HAP-1 (cell line): ENCODE measurements around the gene FGGY.

Experiments
- DNase-seq, 2 experiments: peaks; one replicate each; pipeline ENCODE4 v3.0.0-alpha.2; 2016 to 2020; ENCODE audit warnings: low spot score in 2 of 2
- H3K27me3 ChIP-seq: fragments of 250-450 bp; sonication (Bioruptor Pico); 2 replicates; pipeline ENCODE4 v1.5.1; 2020; ENCODE audit warnings: low read depth, mild to moderate bottlenecking, moderate library complexity
- H3K36me3 ChIP-seq: fragments of 250-450 bp; sonication (Bioruptor Pico); replicated peaks from 2 replicates; pipeline ENCODE4 v1.5.1; 2020; ENCODE audit warnings: mild to moderate bottlenecking
- H3K4me1 ChIP-seq: fragments of 250-450 bp; sonication (Bioruptor Pico); 2 replicates; pipeline ENCODE4 v1.5.1; 2020; ENCODE audit warnings: mild to moderate bottlenecking
- H3K4me3 ChIP-seq: fragments of 250-450 bp; sonication (Bioruptor Pico); 2 replicates; pipeline ENCODE4 v1.5.1; 2020; ENCODE audit warnings: mild to moderate bottlenecking, moderate library complexity
- H3K9me3 ChIP-seq: fragments of 250-450 bp; sonication (Bioruptor Pico); 2 replicates; pipeline ENCODE4 v1.5.1; 2020; ENCODE audit warnings: mild to moderate bottlenecking, moderate library complexity
- in situ Hi-C: fragments of 300-500 bp; cut with MboI; formaldehyde crosslinking; loops from 3 replicates; pipeline ENCODE4 v1.14.3; 2020; ENCODE audit warnings: low sequenced_read_pairs, inconsistent platforms, mixed read lengths

FGGY gene

DNA sequence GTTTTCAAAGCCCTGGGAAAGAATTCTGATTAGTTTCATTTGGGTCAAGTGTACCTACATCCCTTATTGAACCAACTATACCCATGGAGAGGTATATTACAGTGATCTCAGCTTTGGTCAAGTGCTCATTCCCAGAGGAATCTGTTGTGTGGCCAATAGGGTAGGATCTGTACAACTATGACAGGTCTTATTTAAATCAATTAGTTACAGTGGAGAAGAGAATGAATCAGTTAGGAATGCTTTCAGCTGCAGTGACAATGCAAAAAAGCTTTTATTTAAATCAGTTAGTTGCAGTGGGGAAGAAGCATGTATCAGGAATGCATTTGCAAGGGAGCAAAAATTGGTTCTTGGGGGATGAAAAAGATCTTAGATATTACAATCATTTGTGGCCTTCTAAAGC is 119.0 kb downstream of the FGGY start:
- DNase-seq = no peak
- Histone ChIP-seq H3K27me3 (no peaks in the 10 kb centered on the region), H3K36me3 (no peaks in the 10 kb centered on the region), H3K4me1 (peaks cover 20% of the 10 kb centered on the region), H3K4me3 (no peak overlapping the region), H3K9me3 (no peaks in the 10 kb centered on the region)
- in situ Hi-C loops = no loop called here

DNA sequence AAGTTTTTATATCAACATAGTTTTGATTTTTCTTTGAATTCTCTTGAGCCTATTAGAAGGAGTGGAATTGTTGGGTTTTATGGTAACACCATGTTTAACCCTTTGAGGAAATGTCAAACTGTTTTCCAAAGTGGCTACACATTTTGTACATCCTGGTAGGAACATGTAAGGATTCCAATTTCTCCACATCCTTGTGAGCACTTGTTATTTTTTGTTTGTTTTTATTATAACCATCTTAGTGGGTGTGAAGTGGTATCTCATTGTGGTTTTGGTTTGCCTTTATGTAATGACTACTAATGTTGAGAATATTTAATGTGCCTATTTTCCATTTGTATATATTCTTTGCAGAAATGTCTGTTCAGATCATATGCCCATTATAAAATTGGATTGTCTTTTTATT is 120.5 kb downstream of the FGGY start:
- DNase-seq = no peak
- no peaks in the 10 kb centered on the region for H3K27me3 ChIP-seq
- peaks cover 20% of the 10 kb centered on the region for H3K4me1 ChIP-seq
- in situ Hi-C loops = no loop called here
- no peaks in the 10 kb centered on the region for H3K9me3 ChIP-seq
- no peak overlapping the region for H3K4me3 ChIP-seq
- no peaks in the 10 kb centered on the region for H3K36me3 ChIP-seq

- no peaks in the 10 kb centered on the region for H3K9me3 ChIP-seq
- no peaks in the 10 kb centered on the region for H3K27me3 ChIP-seq
- in situ Hi-C loops = no loop called here
- DNase-seq = peak in 1 of 2 experiments; percentile 42
- H3K4me1 ChIP-seq = peaks cover 20% of the 10 kb centered on the region
- H3K36me3 ChIP-seq = no peaks in the 10 kb centered on the region
- H3K4me3 ChIP-seq = no peak overlapping the region
Observed at GRCh38 chr1:59418363-59419144, 121.7 kb downstream of the FGGY start.

- Histone ChIP-seq H3K4me3 (no peak overlapping the region), H3K27me3 (no peaks in the 10 kb centered on the region), H3K4me1 (peaks cover 20% of the 10 kb centered on the region), H3K9me3 (no peaks in the 10 kb centered on the region), H3K36me3 (no peaks in the 10 kb centered on the region)
- in situ Hi-C loops = no loop called here
- peak in 1 of 2 experiments; percentile 22 for DNase-seq
Observed at GRCh38 chr1:59419361-59420140, 122.7 kb downstream of the FGGY start.

- Histone ChIP-seq H3K4me1 (peaks cover 20% of the 10 kb centered on the region), H3K4me3 (no peak overlapping the region), H3K36me3 (no peaks in the 10 kb centered on the region), H3K9me3 (no peaks in the 10 kb centered on the region), H3K27me3 (no peaks in the 10 kb centered on the region)
- in situ Hi-C loops = no loop called here
- DNase-seq = no peak
Observed at GRCh38 chr1:59421232-59421920, 124.5 kb downstream of the FGGY start.

GRCh38 chr1:59422921-59423575 is 126.2 kb downstream of the FGGY start:
- in situ Hi-C loops = no loop called here
- Histone ChIP-seq H3K27me3 (no peaks in the 10 kb centered on the region), H3K36me3 (no peaks in the 10 kb centered on the region), H3K4me3 (no peak overlapping the region), H3K9me3 (no peaks in the 10 kb centered on the region), H3K4me1 (peaks cover 20% of the 10 kb centered on the region)
- DNase-seq = no peak

DNA sequence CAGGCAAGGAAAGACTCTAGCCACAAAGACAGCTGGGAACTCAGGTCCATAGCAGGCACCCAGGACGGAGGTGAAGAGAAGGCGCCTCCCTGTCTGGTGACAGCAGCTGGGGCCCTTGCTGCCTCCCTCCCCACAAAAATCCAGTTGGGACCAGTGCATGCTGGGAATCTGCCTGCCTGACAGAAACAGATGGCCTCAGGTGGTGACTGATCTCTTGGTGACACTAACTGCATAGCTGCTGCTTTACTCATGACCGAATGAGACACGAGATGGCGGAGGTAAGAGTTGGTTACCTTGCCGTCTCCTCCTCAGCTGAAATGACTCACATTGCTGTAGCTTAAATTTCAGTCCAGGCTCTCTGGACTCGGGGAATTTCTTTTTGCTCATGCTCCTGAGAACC is 130.3 kb downstream of the FGGY start:
- Histone ChIP-seq H3K27me3 (no peaks in the 10 kb centered on the region), H3K4me1 (no peaks in the 10 kb centered on the region), H3K36me3 (no peaks in the 10 kb centered on the region), H3K4me3 (no peak overlapping the region), H3K9me3 (no peaks in the 10 kb centered on the region)
- no peak for DNase-seq
- in situ Hi-C loops = no loop called here

GRCh38 chr1:59427784-59428183 is 130.9 kb downstream of the FGGY start:
- Histone ChIP-seq H3K36me3 (no peaks in the 10 kb centered on the region), H3K27me3 (no peaks in the 10 kb centered on the region), H3K4me3 (no peak overlapping the region), H3K9me3 (no peaks in the 10 kb centered on the region), H3K4me1 (no peaks in the 10 kb centered on the region)
- in situ Hi-C loops = no loop called here
- DNase-seq = no peak

GRCh38 chr1:59428828-59429227 is 131.9 kb downstream of the FGGY start:
- Histone ChIP-seq H3K9me3 (no peaks in the 10 kb centered on the region), H3K27me3 (no peaks in the 10 kb centered on the region), H3K4me3 (no peak overlapping the region), H3K36me3 (no peaks in the 10 kb centered on the region), H3K4me1 (no peaks in the 10 kb centered on the region)
- no peak for DNase-seq
- in situ Hi-C loops = no loop called here

GRCh38 chr1:59429656-59430055 is 132.8 kb downstream of the FGGY start:
- DNase-seq = no peak
- H3K27me3 ChIP-seq = no peaks in the 10 kb centered on the region
- in situ Hi-C loops = no loop called here
- H3K36me3 ChIP-seq = no peaks in the 10 kb centered on the region
- H3K4me1 ChIP-seq = no peaks in the 10 kb centered on the region
- no peaks in the 10 kb centered on the region for H3K9me3 ChIP-seq
- H3K4me3 ChIP-seq = no peak overlapping the region

- DNase-seq = no peak
- in situ Hi-C loops = no loop called here
- Histone ChIP-seq H3K27me3 (no peaks in the 10 kb centered on the region), H3K9me3 (no peaks in the 10 kb centered on the region), H3K4me3 (no peak overlapping the region), H3K36me3 (no peaks in the 10 kb centered on the region), H3K4me1 (no peaks in the 10 kb centered on the region)
Observed at GRCh38 chr1:59431566-59432294, 134.8 kb downstream of the FGGY start.

DNA sequence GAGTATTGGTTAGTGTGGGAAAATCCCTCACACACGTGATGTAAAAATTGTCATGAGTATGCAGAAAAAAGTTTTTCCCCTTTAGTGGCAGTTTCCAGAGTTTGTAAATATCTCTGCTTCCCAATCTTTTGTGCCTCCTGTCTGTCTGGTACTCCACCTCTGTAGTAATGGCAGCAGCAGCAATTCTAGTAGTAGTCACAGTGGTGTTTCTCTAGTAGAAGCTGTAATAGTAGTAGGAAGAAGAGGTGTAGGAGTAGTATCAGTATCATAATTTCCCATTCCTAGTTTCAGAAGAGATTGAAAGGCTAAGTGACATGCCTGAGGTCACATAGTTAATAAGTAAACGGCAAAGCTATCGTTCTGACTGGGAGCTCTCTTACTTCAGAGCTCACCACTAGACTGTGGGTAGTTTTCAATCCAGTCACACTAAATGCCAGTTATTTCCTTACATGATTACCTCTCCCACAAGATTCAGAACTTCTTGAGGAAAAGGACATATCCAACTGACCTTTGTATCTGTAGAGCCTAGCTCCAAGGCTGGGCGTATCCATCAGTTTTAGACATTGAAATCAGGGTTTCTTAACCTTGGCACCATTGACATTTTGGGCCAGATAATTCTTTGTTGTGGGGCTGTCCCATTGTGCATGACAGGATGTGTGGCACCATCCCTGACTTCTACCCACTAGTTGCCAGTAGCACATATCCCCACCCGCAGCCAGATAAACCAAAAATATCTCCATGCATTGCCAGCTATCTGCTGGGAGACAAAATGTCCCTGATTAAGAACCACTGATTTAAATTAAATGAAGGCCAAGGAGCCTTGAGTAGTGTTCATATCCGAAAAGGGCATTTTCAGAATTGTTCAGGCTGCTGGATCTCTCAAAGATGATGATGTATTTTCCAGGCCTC is 135.9 kb downstream of the FGGY start:
- H3K27me3 ChIP-seq = no peaks in the 10 kb centered on the region
- H3K9me3 ChIP-seq = no peaks in the 10 kb centered on the region
- no peaks in the 10 kb centered on the region for H3K4me1 ChIP-seq
- in situ Hi-C loops = no loop called here
- H3K4me3 ChIP-seq = no peak overlapping the region
- DNase-seq = no peak
- no peaks in the 10 kb centered on the region for H3K36me3 ChIP-seq
